Measurements from ENCODE around the gene GALC. TPM values are rescaled to one million over a fixed set of nuclear protein-coding genes. Genes with fewer than 3 reads are reported as not detected.

The GALC gene
- total and polyA plus RNA-seq, 3 experiments from 2014 or later = 12.4 to 27.7 (median 13.0) TPM

- peak overlapping the region; percentile 4 to 97 (median 84) for H3K27ac Mint-ChIP-seq
- no peaks in the 10 kb centered on the region for H3K36me3 ChIP-seq (ENCODE audit: insufficient read depth, low read length)
- no peaks in the 10 kb centered on the region for H3K27me3 ChIP-seq (ENCODE audit: insufficient read depth, low read length, poor library complexity, severe bottlenecking)
- POLR2A ChIA-PET = no interaction called here
- peak overlapping the region in 3 of 7 donors; percentile 12 to 69 (median 52) for H3K4me3 Mint-ChIP-seq
- no peaks in the 10 kb centered on the region for H3K9me3 ChIP-seq (ENCODE audit: low read length)
- peaks cover 83 to 90% (median 87%) of the 10 kb centered on the region in 3 donors for H3K4me1 Mint-ChIP-seq
- CTCF ChIA-PET = interaction anchor here (1.0 to 1.3 kb wide), 2 partner anchors 10 to 152 kb away, joined by 3 to 5 read pairs; no protein-coding TSS in a partner anchor
- H3K9me3 Mint-ChIP-seq = no peaks in the 10 kb centered on the region
- H3K36me3 Mint-ChIP-seq = peaks cover 17 to 41% (median 22%) of the 10 kb centered on the region in 3 donors
- H3K4me3 ChIP-seq (ENCODE audit: low read length) = no peak overlapping the region
- no peak for DNase-seq
- peaks cover 23% of the 10 kb centered on the region for H3K4me1 ChIP-seq (ENCODE audit: insufficient read depth, low read length)
- H3K27ac ChIP-seq (ENCODE audit: low read depth, low read length) = no peak overlapping the region
- no peaks in the 10 kb centered on the region for H3K27me3 Mint-ChIP-seq
Observed at GRCh38 chr14:88016768-88017167, 23.8 kb upstream of the GALC start.

GRCh38 chr14:88013750-88014349 is 20.9 kb upstream of the GALC start:
- Mint-ChIP-seq H3K27ac (peak overlapping the region; percentile 64 to 99 (median 92)), H3K9me3 (no peaks in the 10 kb centered on the region)
- DNase-seq = peak in 4 of 5 donors; percentile 20 to 60 (median 33)

GRCh38 chr14:88012495-88012894 is 19.5 kb upstream of the GALC start:
- Mint-ChIP-seq H3K4me1 (peaks cover 86 to 93% (median 91%) of the 10 kb centered on the region in 3 donors), H3K9me3 (no peaks in the 10 kb centered on the region), H3K4me3 (peak overlapping the region in 6 of 7 donors; percentile 34 to 77 (median 72)), H3K27ac (peak overlapping the region; percentile 71 to 99 (median 92)), H3K27me3 (peaks cover 0 to 1% of the 10 kb centered on the region in 2 donors), H3K36me3 (peaks cover 19 to 67% (median 35%) of the 10 kb centered on the region in 3 donors)
- H3K27ac ChIP-seq (ENCODE audit: low read depth, low read length) = no peak overlapping the region
- H3K36me3 ChIP-seq (ENCODE audit: insufficient read depth, low read length) = peaks cover 4% of the 10 kb centered on the region
- no peaks in the 10 kb centered on the region for H3K27me3 ChIP-seq (ENCODE audit: insufficient read depth, low read length, poor library complexity, severe bottlenecking)
- peaks cover 63% of the 10 kb centered on the region for H3K4me1 ChIP-seq (ENCODE audit: insufficient read depth, low read length)
- DNase-seq = no peak
- no peak overlapping the region for H3K4me3 ChIP-seq (ENCODE audit: low read length)
- CTCF ChIA-PET = interaction anchor here (2.2 to 3.5 kb wide), 3 partner anchors 17 to 157 kb away, joined by 7 to 22 read pairs (median 13); no protein-coding TSS in a partner anchor
- no peaks in the 10 kb centered on the region for H3K9me3 ChIP-seq (ENCODE audit: low read length)
- POLR2A ChIA-PET = no interaction called here

More at GRCh38 chr14:88013750-88014349, 20.9 kb upstream of the GALC start:
- H3K4me1 ChIP-seq (ENCODE audit: insufficient read depth, low read length) = peaks cover 52% of the 10 kb centered on the region
- no peak overlapping the region for H3K27ac ChIP-seq (ENCODE audit: low read depth, low read length)
- H3K27me3 ChIP-seq (ENCODE audit: insufficient read depth, low read length, poor library complexity, severe bottlenecking) = no peaks in the 10 kb centered on the region
- peaks cover 4% of the 10 kb centered on the region for H3K36me3 ChIP-seq (ENCODE audit: insufficient read depth, low read length)
- no peaks in the 10 kb centered on the region for H3K27me3 Mint-ChIP-seq
- H3K9me3 ChIP-seq (ENCODE audit: low read length) = no peaks in the 10 kb centered on the region
- H3K4me1 Mint-ChIP-seq = peaks cover 86 to 92% (median 91%) of the 10 kb centered on the region in 3 donors
- peaks cover 22 to 68% (median 33%) of the 10 kb centered on the region in 3 donors for H3K36me3 Mint-ChIP-seq
- H3K4me3 Mint-ChIP-seq = peak overlapping the region; percentile 24 to 74 (median 61)
- H3K4me3 ChIP-seq (ENCODE audit: low read length) = no peak overlapping the region
- ChIA-PET CTCF (interaction anchor here (0.7 to 3.5 kb wide), 7 partner anchors 16 to 175 kb away, joined by 3 to 22 read pairs (median 7); no protein-coding TSS in a partner anchor), POLR2A (interaction anchor here (1.0 to 1.1 kb wide), 2 partner anchors 41 to 116 kb away, joined by 3 read pairs; no protein-coding TSS in a partner anchor)

GRCh38 chr14:88010331-88010730 is 17.3 kb upstream of the GALC start:
- peaks cover 0 to 1% of the 10 kb centered on the region in 2 donors for H3K27me3 Mint-ChIP-seq
- H3K4me1 ChIP-seq (ENCODE audit: insufficient read depth, low read length) = peaks cover 69% of the 10 kb centered on the region
- DNase-seq = no peak
- ChIA-PET CTCF (no interaction called here), POLR2A (no interaction called here)
- no peak overlapping the region for H3K27ac ChIP-seq (ENCODE audit: low read depth, low read length)
- peak overlapping the region; percentile 32 to 77 (median 72) for H3K4me3 Mint-ChIP-seq
- no peak overlapping the region for H3K4me3 ChIP-seq (ENCODE audit: low read length)
- H3K9me3 ChIP-seq (ENCODE audit: low read length) = no peaks in the 10 kb centered on the region
- no peaks in the 10 kb centered on the region for H3K9me3 Mint-ChIP-seq
- no peaks in the 10 kb centered on the region for H3K27me3 ChIP-seq (ENCODE audit: insufficient read depth, low read length, poor library complexity, severe bottlenecking)
- H3K4me1 Mint-ChIP-seq = peaks cover 75 to 90% (median 87%) of the 10 kb centered on the region in 3 donors
- H3K27ac Mint-ChIP-seq = peak overlapping the region; percentile 30 to 99 (median 92)
- peaks cover 4% of the 10 kb centered on the region for H3K36me3 ChIP-seq (ENCODE audit: insufficient read depth, low read length)
- H3K36me3 Mint-ChIP-seq = peaks cover 21 to 61% (median 33%) of the 10 kb centered on the region in 3 donors

- H3K4me3 ChIP-seq (ENCODE audit: low read length) = no peak overlapping the region
- ChIA-PET POLR2A (interaction anchor here (1.3 kb wide), 1 partner anchor 17 kb away, joined by 4 read pairs; the partner anchor contains the start of gene GALC), CTCF (interaction anchor here (0.8 to 2.0 kb wide), 4 partner anchors 10 to 65 kb away, joined by 3 to 7 read pairs (median 4); no protein-coding TSS in a partner anchor)
- DNase-seq = no peak
- H3K27ac ChIP-seq (ENCODE audit: low read depth, low read length) = peak overlapping the region; percentile 30
- Mint-ChIP-seq H3K27me3 (peaks cover 0 to 1% of the 10 kb centered on the region in 2 donors), H3K4me1 (peaks cover 75 to 93% (median 93%) of the 10 kb centered on the region in 3 donors), H3K27ac (peak overlapping the region; percentile 85 to 99 (median 94)), H3K36me3 (peaks cover 21 to 63% (median 34%) of the 10 kb centered on the region in 3 donors), H3K9me3 (no peaks in the 10 kb centered on the region), H3K4me3 (peak overlapping the region; percentile 65 to 94 (median 84))
- H3K4me1 ChIP-seq (ENCODE audit: insufficient read depth, low read length) = peaks cover 72% of the 10 kb centered on the region
- H3K27me3 ChIP-seq (ENCODE audit: insufficient read depth, low read length, poor library complexity, severe bottlenecking) = no peaks in the 10 kb centered on the region
- H3K36me3 ChIP-seq (ENCODE audit: insufficient read depth, low read length) = peaks cover 4% of the 10 kb centered on the region
- no peaks in the 10 kb centered on the region for H3K9me3 ChIP-seq (ENCODE audit: low read length)
Observed at GRCh38 chr14:88009486-88009885, 16.5 kb upstream of the GALC start.

GRCh38 chr14:88008039-88008742 is 15.2 kb upstream of the GALC start:
- peaks cover 66% of the 10 kb centered on the region for H3K4me1 ChIP-seq (ENCODE audit: insufficient read depth, low read length)
- ChIA-PET POLR2A (interaction anchor here (1.3 kb wide), 1 partner anchor 16 kb away, joined by 4 read pairs; the partner anchor contains the start of gene GALC), CTCF (interaction anchor here (1.1 to 2.0 kb wide), 4 partner anchors 9 to 63 kb away, joined by 3 to 7 read pairs (median 4); partner anchors contain the start of gene GALC)
- Mint-ChIP-seq H3K27ac (peak overlapping the region; percentile 85 to 99 (median 94)), H3K36me3 (peaks cover 21 to 55% (median 29%) of the 10 kb centered on the region in 3 donors), H3K4me1 (peaks cover 68 to 91% (median 90%) of the 10 kb centered on the region in 3 donors), H3K27me3 (peaks cover 0 to 1% of the 10 kb centered on the region in 2 donors), H3K9me3 (no peaks in the 10 kb centered on the region), H3K4me3 (peak overlapping the region; percentile 65 to 94 (median 84))
- peaks cover 4% of the 10 kb centered on the region for H3K36me3 ChIP-seq (ENCODE audit: insufficient read depth, low read length)
- peak overlapping the region; percentile 18 for H3K4me3 ChIP-seq (ENCODE audit: low read length)
- no peak overlapping the region for H3K27ac ChIP-seq (ENCODE audit: low read depth, low read length)
- no peak for DNase-seq
- no peaks in the 10 kb centered on the region for H3K27me3 ChIP-seq (ENCODE audit: insufficient read depth, low read length, poor library complexity, severe bottlenecking)
- no peaks in the 10 kb centered on the region for H3K9me3 ChIP-seq (ENCODE audit: low read length)

GRCh38 chr14:88007608-88008007 is 14.6 kb upstream of the GALC start:
- no peaks in the 10 kb centered on the region for H3K27me3 ChIP-seq (ENCODE audit: insufficient read depth, low read length, poor library complexity, severe bottlenecking)
- Mint-ChIP-seq H3K27ac (peak overlapping the region; percentile 83 to 99 (median 94)), H3K9me3 (no peaks in the 10 kb centered on the region), H3K27me3 (peaks cover 0 to 1% of the 10 kb centered on the region in 2 donors), H3K36me3 (peaks cover 21 to 55% (median 29%) of the 10 kb centered on the region in 3 donors), H3K4me3 (peak overlapping the region; percentile 81 to 94 (median 84)), H3K4me1 (peaks cover 69 to 93% (median 92%) of the 10 kb centered on the region in 3 donors)
- H3K9me3 ChIP-seq (ENCODE audit: low read length) = no peaks in the 10 kb centered on the region
- H3K4me1 ChIP-seq (ENCODE audit: insufficient read depth, low read length) = peaks cover 67% of the 10 kb centered on the region
- no peak overlapping the region for H3K4me3 ChIP-seq (ENCODE audit: low read length)
- no peak overlapping the region for H3K27ac ChIP-seq (ENCODE audit: low read depth, low read length)
- peak in 1 of 5 donors; percentile 36 for DNase-seq
- CTCF ChIA-PET = interaction anchor here (1.2 to 1.5 kb wide), 2 partner anchors 19 to 161 kb away, joined by 3 to 4 read pairs; no protein-coding TSS in a partner anchor
- H3K36me3 ChIP-seq (ENCODE audit: insufficient read depth, low read length) = peaks cover 4% of the 10 kb centered on the region
- POLR2A ChIA-PET = interaction anchor here (3.1 kb wide), 1 partner anchor 14 kb away, joined by 69 read pairs; the partner anchor contains the start of gene GALC
